Glomerular endothelial cell (primary cell): ENCODE results near the gene YIPF6. TPM values are rescaled to one million over a fixed set of nuclear protein-coding genes. Genes with fewer than 3 reads are reported as not detected.

ENCODE experiments used
- total RNA-seq: library from RNA; depleted of rRNA; stranded (reverse); fragments of >200 nt; gene quantifications from 2 replicates; pipeline ENCODE4 v1.2.3, GENCODE V29; 2015

The YIPF6 gene
- total RNA-seq, 1 donor from 2014 or later = 16.8 TPM

Other genes starting within 250 kb of the YIPF6 start
- gene OPHN1, start 65.6 kb upstream of the YIPF6 start, total RNA-seq = 2.9 and 6.1 TPM in 2 replicates
- 7.5 and 12.7 TPM in 2 replicates for gene STARD8, start 148.6 kb downstream of the YIPF6 start, total RNA-seq